K562 (cell line): Measurements from ENCODE around the gene ANO10. TPM values are rescaled to one million over a fixed set of nuclear protein-coding genes. Genes with fewer than 3 reads are reported as not detected.
A peak's percentile ranks its signal among the peaks of the same experiment; 100 is the strongest.

ENCODE experiments used
- C11orf30 ChIP-seq: fragments of 450-650 bp; IDR thresholded peaks from 2 replicates; pipeline ENCODE4 v1.6.1; 2016; ENCODE audit warnings: low read depth, mild to moderate bottlenecking
- CAMTA2 ChIP-seq: fragments of 250-450 bp; sonication (Bioruptor Pico); conservative IDR thresholded peaks from 2 replicates; pipeline ENCODE4 v1.5.1; 2022
- CREB1 ChIP-seq, 2 experiments: sonication (generic) in 1 of 2; formaldehyde crosslinking in 1 of 2; IDR thresholded peaks; 2 replicates each; pipeline versions ENCODE4 v1.6.1 to v1.8.0; 2012 to 2022; ENCODE audit warnings: inconsistent platforms in 1 of 2, mild to moderate bottlenecking in 1 of 2, missing genetic modification reagents in 1 of 2, moderate library complexity in 1 of 2
- DMBX1 ChIP-seq: fragments of 250-450 bp; sonication (Bioruptor Pico); IDR thresholded peaks from 2 replicates; pipeline ENCODE4 v1.8.0; 2022; ENCODE audit warnings: inconsistent platforms, mild to moderate bottlenecking, moderate library complexity, borderline replicate concordance
- EWSR1 ChIP-seq: fragments of 450-650 bp; IDR thresholded peaks from 2 replicates; pipeline ENCODE4 v1.6.1; 2018; ENCODE audit warnings: borderline replicate concordance, mild to moderate bottlenecking, low read depth, moderate library complexity; ENCODE audit not compliant: partially characterized antibody
- MAX ChIP-seq: sonication (generic); formaldehyde crosslinking; IDR thresholded peaks from 2 replicates; pipeline ENCODE4 v1.9.0; 2022; ENCODE audit warnings: mild to moderate bottlenecking, missing genetic modification reagents
- NRF1 ChIP-seq, 2 experiments: fragments of 450-650 bp; IDR thresholded peaks in 1 of 2; conservative IDR thresholded peaks in 1 of 2; 2 replicates each; pipeline ENCODE4 v1.6.1; 2014; ENCODE audit warnings: mild to moderate bottlenecking in 2 of 2
- PCBP2 ChIP-seq: fragments of 200-400 bp; formaldehyde crosslinking; IDR thresholded peaks from 2 replicates; pipeline ENCODE4 v1.6.1; 2018; ENCODE audit warnings: low read length, low read depth, mild to moderate bottlenecking, moderate library complexity; ENCODE audit not compliant: poor library complexity, severe bottlenecking
- PHTF2 ChIP-seq: fragments of 250-450 bp; sonication (Bioruptor Pico); IDR thresholded peaks from 2 replicates; pipeline ENCODE4 v1.5.0; 2021; ENCODE audit warnings: mild to moderate bottlenecking
- PML ChIP-seq: IDR thresholded peaks from 2 replicates; pipeline ENCODE4 v1.6.1; 2012; ENCODE audit warnings: low read length, inconsistent platforms
- POLR2H ChIP-seq: IDR thresholded peaks from 2 replicates; pipeline ENCODE4 v1.6.1; 2016; ENCODE audit warnings: missing genetic modification characterization, low read depth, mild to moderate bottlenecking, control low read depth, missing compliant biosample characterization, moderate library complexity
- PRMT5 ChIP-seq: sonication (generic); formaldehyde crosslinking; IDR thresholded peaks from 2 replicates; pipeline ENCODE4 v1.5.0; 2020; ENCODE audit warnings: missing genetic modification reagents
- RBM34 ChIP-seq: fragments of 200-400 bp; formaldehyde crosslinking; IDR thresholded peaks from 2 replicates; pipeline ENCODE4 v1.6.1; 2018; ENCODE audit warnings: low read length, borderline replicate concordance; ENCODE audit not compliant: insufficient read depth
- ZFP1 ChIP-seq: fragments of 450-650 bp; formaldehyde crosslinking; IDR thresholded peaks from 2 replicates; pipeline ENCODE4 v1.4.0; 2020; ENCODE audit warnings: mild to moderate bottlenecking, mixed read lengths
- ZFP91 ChIP-seq: sonication (generic); formaldehyde crosslinking; IDR thresholded peaks from 2 replicates; pipeline ENCODE4 v1.8.0; 2022; ENCODE audit warnings: mild to moderate bottlenecking, missing genetic modification reagents
- ZNF174 ChIP-seq: fragments of 250-450 bp; sonication (Bioruptor Pico); IDR thresholded peaks from 2 replicates; pipeline ENCODE4 v1.4.0; 2020; ENCODE audit warnings: mild to moderate bottlenecking
- ZNF224 ChIP-seq: sonication (generic); formaldehyde crosslinking; IDR thresholded peaks from 2 replicates; pipeline ENCODE4 v1.8.0; 2022; ENCODE audit warnings: mild to moderate bottlenecking, missing genetic modification reagents
- ZNF695 ChIP-seq: fragments of 450-650 bp; formaldehyde crosslinking; IDR thresholded peaks from 2 replicates; pipeline ENCODE4 v1.4.0; 2020; ENCODE audit warnings: mild to moderate bottlenecking, moderate library complexity
- polyA plus RNA-seq, 8 experiments: library from polyadenylated mRNA; depleted of rRNA in 4 of 8; stranded (reverse) in 5 of 8; unstranded in 3 of 8; fragments of >200 nt; fragmentation: Nextera tagmentation in 2 of 8; fragmentation: Illumina TruSeq in 1 of 8; extraction: Ambion mirVana in 2 of 8; extraction: Trizol in 1 of 8; gene quantifications; 2 replicates each; pipeline versions ENCODE4 v1.2.1 to v1.2.3, GENCODE V29; 2011 to 2014; ENCODE audit warnings: inconsistent platforms in 1 of 8, missing spikeins in 1 of 8
- total RNA-seq, 7 experiments: library from RNA; depleted of rRNA in 6 of 7; stranded (reverse); fragments of >200 nt in 6 of 7; fragmentation: Illumina TruSeq in 2 of 7; extraction: Trizol in 2 of 7; gene quantifications; 2 replicates each; pipeline versions ENCODE4 v1.2.1 to v1.2.3, GENCODE V29; 2011 to 2021; ENCODE audit warnings: low replicate concordance in 1 of 7
- TF ChIP-seq, protein P1 (sequence below): fragments of 450-650 bp; IDR thresholded peaks from 2 replicates; pipeline ENCODE4 v1.6.1; 2017; ENCODE audit warnings: mild to moderate bottlenecking, moderate library complexity
- TF ChIP-seq, protein P2 (sequence below), 2 experiments: fragments of 200-800 bp in 1 of 2; sonication (Bioruptor generic) in 1 of 2; sonication (generic) in 1 of 2; formaldehyde crosslinking in 1 of 2; IDR thresholded peaks in 1 of 2; conservative IDR thresholded peaks in 1 of 2; 2 replicates each; pipeline versions ENCODE4 v1.5.0 to v1.6.1; 2016 to 2020; ENCODE audit warnings: missing compliant biosample characterization in 1 of 2, missing genetic modification characterization in 1 of 2, missing genetic modification reagents in 1 of 2

The ANO10 gene
- total and polyA plus RNA-seq, 9 of the 15 experiments (the other 6 are each of a cell fraction or from before 2014, with no cell fraction given): 6.4 to 46.0 (median 32.3) TPM

GRCh38 chr3:43659250-43659880, 37.6 kb upstream of the ANO10 start (continued):
- TF ChIP-seq, protein P1, sequence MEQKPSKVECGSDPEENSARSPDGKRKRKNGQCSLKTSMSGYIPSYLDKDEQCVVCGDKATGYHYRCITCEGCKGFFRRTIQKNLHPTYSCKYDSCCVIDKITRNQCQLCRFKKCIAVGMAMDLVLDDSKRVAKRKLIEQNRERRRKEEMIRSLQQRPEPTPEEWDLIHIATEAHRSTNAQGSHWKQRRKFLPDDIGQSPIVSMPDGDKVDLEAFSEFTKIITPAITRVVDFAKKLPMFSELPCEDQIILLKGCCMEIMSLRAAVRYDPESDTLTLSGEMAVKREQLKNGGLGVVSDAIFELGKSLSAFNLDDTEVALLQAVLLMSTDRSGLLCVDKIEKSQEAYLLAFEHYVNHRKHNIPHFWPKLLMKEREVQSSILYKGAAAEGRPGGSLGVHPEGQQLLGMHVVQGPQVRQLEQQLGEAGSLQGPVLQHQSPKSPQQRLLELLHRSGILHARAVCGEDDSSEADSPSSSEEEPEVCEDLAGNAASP: peak; percentile 46
- TF ChIP-seq MAX (no peak), CREB1 (IDR thresholded peaks at IDR 0.05) (peak; percentile 39; the same call in 1 of the 2 replicates), CREB1 (CRISPR knock-in tag; IDR thresholded peaks at IDR 0.05) (no peak), POLR2H (tag) (no peak), PCBP2 (no peak), CAMTA2 (CRISPR knock-in tag) (no peak), ZFP1 (CRISPR knock-in tag) (no peak), EWSR1 (no peak), DMBX1 (peak; percentile 75), ZNF174 (CRISPR knock-in tag) (no peak), C11orf30 (no peak), ZNF224 (CRISPR knock-in tag) (no peak), NRF1 (conservative IDR thresholded peaks at IDR 0.05 in 1 of 2, IDR thresholded peaks at IDR 0.05 in 1 of 2) (peak in 1 of 2 experiments; percentile 33; a peak in 2 of 4 replicates), PRMT5 (CRISPR knock-in tag) (no peak), ZFP91 (CRISPR knock-in tag) (no peak), PHTF2 (CRISPR knock-in tag) (no peak), ZNF695 (CRISPR knock-in tag) (no peak), PML (no peak), RBM34 (no peak)
- TF ChIP-seq, protein P2, sequence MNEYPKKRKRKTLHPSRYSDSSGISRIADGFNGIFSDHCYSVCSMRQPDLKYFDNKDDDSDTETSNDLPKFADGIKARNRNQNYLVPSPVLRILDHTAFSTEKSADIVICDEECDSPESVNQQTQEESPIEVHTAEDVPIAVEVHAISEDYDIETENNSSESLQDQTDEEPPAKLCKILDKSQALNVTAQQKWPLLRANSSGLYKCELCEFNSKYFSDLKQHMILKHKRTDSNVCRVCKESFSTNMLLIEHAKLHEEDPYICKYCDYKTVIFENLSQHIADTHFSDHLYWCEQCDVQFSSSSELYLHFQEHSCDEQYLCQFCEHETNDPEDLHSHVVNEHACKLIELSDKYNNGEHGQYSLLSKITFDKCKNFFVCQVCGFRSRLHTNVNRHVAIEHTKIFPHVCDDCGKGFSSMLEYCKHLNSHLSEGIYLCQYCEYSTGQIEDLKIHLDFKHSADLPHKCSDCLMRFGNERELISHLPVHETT (CRISPR knock-in tag; conservative IDR thresholded peaks at IDR 0.05 in 1 of 2, IDR thresholded peaks at IDR 0.05 in 1 of 2): peak in 1 of 2 experiments; percentile 73; a peak in 2 of 4 replicates
